Loucy (cell line): ENCODE results near the gene ALPI.

Source experiments
- H2AFZ ChIP-seq: fragments of 200-600 bp; sonication (generic); 2 replicates; pipeline ENCODE4 v1.6.0; 2016; ENCODE audit warnings: antibody characterized with exemption, mild to moderate bottlenecking, low read length, moderate library complexity
- H3F3A ChIP-seq: fragments of 200-600 bp; 2 replicates; pipeline ENCODE4 v1.6.0; 2016; ENCODE audit warnings: antibody characterized with exemption, low read depth, mild to moderate bottlenecking
- H3K27me3 ChIP-seq: fragments of 200-600 bp; sonication (generic); 2 replicates; pipeline ENCODE4 v1.6.1; 2014; ENCODE audit warnings: low read length, mild to moderate bottlenecking; ENCODE audit not compliant: insufficient read depth, poor library complexity, severe bottlenecking
- H3K36me3 ChIP-seq: fragments of 200-600 bp; sonication (generic); 2 replicates; pipeline ENCODE4 v1.6.1; 2016; ENCODE audit warnings: low read length; ENCODE audit not compliant: insufficient read depth
- H3K4me1 ChIP-seq: fragments of 200-600 bp; sonication (generic); 2 replicates; pipeline ENCODE4 v1.5.1; 2014; ENCODE audit warnings: low read length, mild to moderate bottlenecking; ENCODE audit not compliant: insufficient read depth, poor library complexity, severe bottlenecking
- H3K4me2 ChIP-seq: fragments of 200-600 bp; sonication (generic); 2 replicates; pipeline ENCODE4 v1.6.0; 2014; ENCODE audit warnings: antibody characterized with exemption, low read length, low read depth, mild to moderate bottlenecking; ENCODE audit not compliant: poor library complexity, severe bottlenecking
- H3K4me3 ChIP-seq: fragments of 200-600 bp; sonication (generic); 2 replicates; pipeline ENCODE4 v1.5.1; 2014; ENCODE audit warnings: low read length, mild to moderate bottlenecking, mixed read lengths; ENCODE audit not compliant: poor library complexity, severe bottlenecking
- H3K79me2 ChIP-seq: fragments of 200-600 bp; sonication (generic); 2 replicates; pipeline ENCODE4 v1.6.1; 2014; ENCODE audit warnings: low read length; ENCODE audit not compliant: insufficient read depth
- H3K9ac ChIP-seq: fragments of 200-600 bp; sonication (generic); 2 replicates; pipeline ENCODE4 v1.6.0; 2014; ENCODE audit warnings: mild to moderate bottlenecking, low read depth, low read length, moderate library complexity; ENCODE audit not compliant: poor library complexity, severe bottlenecking
- H3K9me2 ChIP-seq: fragments of 200-600 bp; sonication (generic); replicated peaks from 2 replicates; pipeline ENCODE4 v1.6.1; 2016; ENCODE audit warnings: low read depth, low read length, mixed read lengths
- H3K9me3 ChIP-seq: fragments of 200-600 bp; sonication (generic); 2 replicates; pipeline ENCODE4 v1.6.1; 2014; ENCODE audit warnings: mild to moderate bottlenecking, antibody characterized with exemption, low read length, low read depth; ENCODE audit not compliant: insufficient read depth
- H4K20me1 ChIP-seq: fragments of 200-600 bp; sonication (generic); 2 replicates; pipeline ENCODE4 v1.6.0; 2014; ENCODE audit warnings: antibody characterized with exemption, low read length, mild to moderate bottlenecking; ENCODE audit not compliant: insufficient read depth, poor library complexity, severe bottlenecking
- CTCF ChIP-seq: fragments of 200-600 bp; sonication (generic); conservative IDR thresholded peaks from 2 replicates; pipeline ENCODE4 v1.5.1; 2014; ENCODE audit warnings: mild to moderate bottlenecking, antibody characterized with exemption, low read length
- EZH2phosphoT487 ChIP-seq: fragments of 200-600 bp; IDR thresholded peaks from 2 replicates; pipeline ENCODE4 v1.6.1; 2018; ENCODE audit warnings: antibody characterized with exemption, mild to moderate bottlenecking, moderate library complexity, borderline replicate concordance

Gene ALPI

GRCh38 chr2:232506709-232507108, 50.8 kb downstream of the ALPI start:
- Histone ChIP-seq H3F3A (no peaks in the 10 kb centered on the region), H3K27me3 (no peaks in the 10 kb centered on the region)

DNA sequence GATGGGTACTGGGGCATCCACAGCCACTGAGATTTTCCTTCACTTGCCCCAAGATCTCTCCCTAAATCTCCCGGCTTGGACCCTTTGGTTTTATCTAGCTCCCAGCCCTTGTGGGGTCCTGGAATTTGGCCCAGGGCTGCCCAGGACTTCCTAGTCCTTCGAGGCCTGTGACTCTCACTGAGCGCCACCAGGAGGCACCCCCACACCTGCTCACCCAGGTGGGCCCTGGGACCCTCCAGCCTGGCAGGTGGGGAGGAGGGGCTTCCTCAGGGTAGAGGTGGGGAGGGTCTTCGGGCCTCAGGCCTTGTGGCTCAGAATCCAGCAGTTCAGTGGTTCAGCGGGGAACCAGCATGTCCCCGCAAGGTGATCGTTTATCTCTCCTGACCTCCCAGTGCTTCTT, 52.3 kb downstream of the ALPI start:
- Histone ChIP-seq H3K27me3 (no peaks in the 10 kb centered on the region), H3K9me2 (no peaks in the 10 kb centered on the region), H3K4me1 (no peaks in the 10 kb centered on the region), H2AFZ (no peak overlapping the region), H3K79me2 (no peaks in the 10 kb centered on the region), H3K9me3 (no peaks in the 10 kb centered on the region), H3K36me3 (no peaks in the 10 kb centered on the region), H3K4me2 (no peak overlapping the region), H3K4me3 (no peak overlapping the region), H4K20me1 (no peaks in the 10 kb centered on the region), H3F3A (no peaks in the 10 kb centered on the region), H3K9ac (no peak overlapping the region)
- TF ChIP-seq EZH2phosphoT487: no peak
- no peak for TF ChIP-seq CTCF

More at GRCh38 chr2:232506709-232507108, 50.8 kb downstream of the ALPI start:
- H4K20me1 ChIP-seq: no peaks in the 10 kb centered on the region
- H3K4me1 ChIP-seq: no peaks in the 10 kb centered on the region
- no peak overlapping the region for H2AFZ ChIP-seq
- H3K9ac ChIP-seq: no peak overlapping the region
- TF ChIP-seq EZH2phosphoT487: no peak
- no peak for TF ChIP-seq CTCF
- H3K36me3 ChIP-seq: no peaks in the 10 kb centered on the region
- H3K79me2 ChIP-seq: no peaks in the 10 kb centered on the region
- no peak overlapping the region for H3K4me2 ChIP-seq
- H3K9me2 ChIP-seq: no peaks in the 10 kb centered on the region
- H3K4me3 ChIP-seq: no peak overlapping the region
- no peaks in the 10 kb centered on the region for H3K9me3 ChIP-seq
